Stimulated activated naive CD8-positive, alpha-beta T cell treated with anti-CD3 and anti-CD28 coated beads, Interleukin-15, Interleukin-2, amounts not matched to agents 100 U/mL and 50 U/mL, for 24 hours (primary cell): Measurements from ENCODE around the gene TSHR.
"Not testable (repeated sequence)": the region's sequence is repeated elsewhere in the genome, so short reads cannot be mapped to it uniquely, and the experiment has no call there.

Source experiments
- ATAC-seq: fragments of 150-1000 bp; cut with Tn5 transposase; one replicate; pipeline ENCODE4 v1.10.0; 2021
- DNase-seq: peaks from one replicate; pipeline ENCODE4 v3.0.0; 2021

The TSHR gene

GRCh38 chr14:80955416-80955941, at the start of gene TSHR:
TSS of gene TSHR (plus strand) at chr14:80955621. CDS start at chr14:80955681, 60 bp downstream.
- ATAC-seq (peak; percentile 3), DNase-seq (peak; percentile 12)

- DNase-seq (no peak), ATAC-seq (no peak)
Measured at GRCh38 chr14:80906336-80906735, 49.1 kb upstream of the TSHR start.

- no peak for DNase-seq
- ATAC-seq, result no peak
Measured at GRCh38 chr14:80906946-80907345, 48.5 kb upstream of the TSHR start.

GRCh38 chr14:80912013-80912412, 43.4 kb upstream of the TSHR start:
- not testable (repeated sequence) for ATAC-seq, DNase-seq

- DNase-seq, result no peak
- ATAC-seq, result no peak
Measured at GRCh38 chr14:80919622-80920021, 35.8 kb upstream of the TSHR start.

- no peak for ATAC-seq
Measured at GRCh38 chr14:80923368-80923767, 32.1 kb upstream of the TSHR start.

GRCh38 chr14:80924365-80925103, 30.9 kb upstream of the TSHR start:
- DNase-seq (no peak), ATAC-seq (no peak)

More at GRCh38 chr14:80923368-80923767, 32.1 kb upstream of the TSHR start:
- DNase-seq, result no peak

GRCh38 chr14:80926397-80927082, 28.9 kb upstream of the TSHR start:
- DNase-seq, result no peak
- ATAC-seq, result no peak

- no peak for ATAC-seq
- no peak for DNase-seq
Measured at GRCh38 chr14:80927083-80927989, 28.1 kb upstream of the TSHR start.

GRCh38 chr14:80930095-80930494, 25.3 kb upstream of the TSHR start:
- DNase-seq (no peak), ATAC-seq (no peak)

- ATAC-seq, result peak; percentile 95
- peak; percentile 38 for DNase-seq
Measured at GRCh38 chr14:80930836-80931389, 24.5 kb upstream of the TSHR start.

- DNase-seq (no peak), ATAC-seq (no peak)
Measured at GRCh38 chr14:80933282-80933681, 22.1 kb upstream of the TSHR start.

GRCh38 chr14:80933686-80934085, 21.7 kb upstream of the TSHR start:
- ATAC-seq, result no peak

GRCh38 chr14:80940146-80940545, 15.3 kb upstream of the TSHR start:
- no peak for DNase-seq
- peak; percentile 39 for ATAC-seq

More at GRCh38 chr14:80933686-80934085, 21.7 kb upstream of the TSHR start:
- DNase-seq, result no peak

- peak; percentile 94 for ATAC-seq
- DNase-seq, result peak; percentile 90
Measured at GRCh38 chr14:80941241-80942185, 13.9 kb upstream of the TSHR start, which contains the start of gene CEP128. TSS of gene CEP128 (minus strand) at chr14:80941738.

GRCh38 chr14:80942191-80942600, 13.2 kb upstream of the TSHR start:
- DNase-seq, result no peak
- peak; percentile 64 for ATAC-seq

GRCh38 chr14:80944861-80945617, 10.4 kb upstream of the TSHR start:
- no peak for ATAC-seq

GRCh38 chr14:80946187-80946586, 9.2 kb upstream of the TSHR start:
- DNase-seq (no peak), ATAC-seq (no peak)

More at GRCh38 chr14:80944861-80945617, 10.4 kb upstream of the TSHR start:
- no peak for DNase-seq

- no peak for ATAC-seq
Measured at GRCh38 chr14:80946797-80947196, 8.6 kb upstream of the TSHR start.

GRCh38 chr14:80948291-80948690, 7.1 kb upstream of the TSHR start:
- DNase-seq, result no peak
- ATAC-seq, result no peak

More at GRCh38 chr14:80946797-80947196, 8.6 kb upstream of the TSHR start:
- no peak for DNase-seq
